Effector memory CD8-positive, alpha-beta T cell (primary cell): ENCODE data around the gene AMIGO1.

Source experiments
- ATAC-seq: fragments of 150-1000 bp; cut with Tn5 transposase; replicated peaks from 2 replicates; pipeline ENCODE4 v1.10.0; 2021; ENCODE audit warnings: mild to moderate bottlenecking, moderate library complexity
- DNase-seq, 3 experiments: peaks; one replicate each; pipeline ENCODE4 v3.0.0; 2021
- H3K27ac Mint-ChIP-seq, 2 donors: one replicate each; pipeline ENCODE4 v1.8.0; 2022; ENCODE audit warnings: mild to moderate bottlenecking in 2 of 2, mixed read lengths in 2 of 2, moderate library complexity in 2 of 2
- H3K27me3 Mint-ChIP-seq, 2 donors: one replicate each; pipeline ENCODE4 v1.8.0; 2022; ENCODE audit warnings: mixed read lengths in 2 of 2
- H3K36me3 Mint-ChIP-seq: one replicate; pipeline ENCODE4 v1.8.0; 2022; ENCODE audit warnings: mild to moderate bottlenecking, moderate library complexity, mixed read lengths; ENCODE audit not compliant: insufficient read depth
- H3K4me1 Mint-ChIP-seq, 2 donors: one replicate each; pipeline ENCODE4 v1.8.0; 2022; ENCODE audit warnings: low read depth in 2 of 2, mixed read lengths in 2 of 2
- H3K4me3 Mint-ChIP-seq, 2 donors: one replicate each; pipeline ENCODE4 v1.8.0; 2022; ENCODE audit warnings: mild to moderate bottlenecking in 2 of 2, mixed read lengths in 2 of 2, moderate library complexity in 2 of 2
- H3K9me3 Mint-ChIP-seq, 2 donors: one replicate each; pipeline ENCODE4 v1.8.0; 2022; ENCODE audit warnings: mixed read lengths in 2 of 2

Gene AMIGO1

DNA sequence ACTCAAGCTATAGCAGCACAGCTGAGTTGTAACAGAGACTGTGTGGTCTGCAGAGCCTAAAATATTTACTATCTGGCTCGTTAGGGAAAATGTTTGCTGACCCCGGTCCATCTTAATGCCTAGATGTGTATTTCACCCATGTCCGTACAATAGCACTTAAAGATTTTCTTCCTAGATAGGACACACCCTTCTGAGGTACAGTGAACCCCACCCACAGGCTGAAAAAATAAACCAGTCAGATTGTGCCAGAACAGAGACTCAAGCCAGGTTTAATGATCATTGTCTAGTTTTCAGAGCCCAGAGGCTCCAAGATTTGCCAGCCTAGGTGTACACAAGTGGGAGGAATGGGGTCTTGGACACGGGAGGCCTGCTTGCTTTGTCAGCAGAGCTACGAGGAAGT, 5.6 kb downstream of the AMIGO1 start:
- H3K27ac Mint-ChIP-seq: peak overlapping the region; percentile 31 to 59
- no peaks in the 10 kb centered on the region for H3K9me3 Mint-ChIP-seq
- peak overlapping the region; percentile 61 to 71 for H3K4me3 Mint-ChIP-seq
- no peak for DNase-seq
- peaks cover 9% of the 10 kb centered on the region for H3K36me3 Mint-ChIP-seq
- ATAC-seq: no peak
- H3K4me1 Mint-ChIP-seq: peaks cover 73 to 78% of the 10 kb centered on the region in 2 donors
- no peaks in the 10 kb centered on the region for H3K27me3 Mint-ChIP-seq

DNA sequence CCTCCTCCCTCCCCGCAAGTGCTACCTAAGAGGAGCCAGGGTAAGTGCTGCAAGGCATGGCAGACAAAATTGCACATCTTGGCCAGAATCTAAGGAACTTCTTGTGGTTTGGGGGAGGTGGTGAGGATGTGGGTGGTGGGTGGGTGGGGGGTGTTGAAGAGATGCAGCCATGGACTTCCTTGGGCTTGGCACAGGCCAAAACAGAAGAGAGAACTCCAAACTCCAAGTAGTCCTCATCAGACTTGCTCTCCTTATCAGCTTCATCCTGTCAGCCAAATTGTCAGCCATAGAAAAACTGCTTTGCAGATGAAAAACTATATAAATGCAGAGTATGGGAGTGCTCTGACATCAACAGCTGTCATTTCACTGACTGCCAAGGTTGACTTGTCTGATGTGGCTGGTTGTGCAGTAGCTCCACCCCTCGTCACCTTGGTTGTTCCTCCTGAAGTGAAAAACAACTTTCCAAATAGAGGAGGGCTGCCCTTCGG, 7.1 kb downstream of the AMIGO1 start:
- Mint-ChIP-seq H3K27me3 (no peaks in the 10 kb centered on the region), H3K4me3 (peak overlapping the region; percentile 74 to 83), H3K4me1 (peaks cover 64 to 73% of the 10 kb centered on the region in 2 donors), H3K36me3 (peaks cover 10% of the 10 kb centered on the region), H3K9me3 (no peaks in the 10 kb centered on the region), H3K27ac (peak overlapping the region; percentile 80 to 90)
- DNase-seq: peak; percentile 39 to 43 (median 41)
- ATAC-seq: peak; percentile 90

DNA sequence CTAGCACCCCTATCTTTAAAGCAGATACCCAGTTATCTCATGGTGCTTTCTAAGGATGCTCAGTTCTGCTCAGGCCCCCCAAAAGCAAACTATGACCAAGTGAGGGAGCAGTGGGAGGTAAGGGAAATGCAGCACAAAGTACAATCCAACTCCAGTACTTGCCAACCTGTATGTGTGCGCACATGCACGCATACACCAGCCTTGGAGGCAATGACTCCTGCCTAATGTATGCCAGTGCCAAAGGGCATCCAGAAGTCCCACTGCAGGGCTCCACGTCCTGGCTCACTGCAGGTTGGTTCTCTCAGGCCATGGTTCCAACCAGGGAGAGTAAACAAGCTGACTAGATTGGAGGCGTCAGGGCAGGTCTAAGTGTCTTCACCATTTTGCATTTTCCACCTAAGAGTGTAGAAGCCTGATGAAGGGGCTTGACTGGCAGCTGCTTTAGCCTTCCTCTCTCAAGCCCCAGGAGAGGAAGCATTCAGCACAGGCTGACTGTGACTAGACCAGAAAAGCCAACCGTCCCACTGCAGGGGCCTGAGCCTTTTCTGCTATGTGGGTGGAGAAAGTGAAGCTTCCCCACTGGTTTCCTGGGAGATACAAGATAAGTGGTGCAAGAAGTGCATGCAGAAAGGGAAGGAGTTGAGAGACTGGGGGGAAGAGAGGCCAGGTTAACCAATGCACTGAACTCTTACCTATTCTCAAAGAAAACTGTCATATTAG, 7.7 kb downstream of the AMIGO1 start:
- peak; percentile 13 for ATAC-seq
- H3K4me3 Mint-ChIP-seq: peak overlapping the region; percentile 74 to 83
- DNase-seq: no peak

DNA sequence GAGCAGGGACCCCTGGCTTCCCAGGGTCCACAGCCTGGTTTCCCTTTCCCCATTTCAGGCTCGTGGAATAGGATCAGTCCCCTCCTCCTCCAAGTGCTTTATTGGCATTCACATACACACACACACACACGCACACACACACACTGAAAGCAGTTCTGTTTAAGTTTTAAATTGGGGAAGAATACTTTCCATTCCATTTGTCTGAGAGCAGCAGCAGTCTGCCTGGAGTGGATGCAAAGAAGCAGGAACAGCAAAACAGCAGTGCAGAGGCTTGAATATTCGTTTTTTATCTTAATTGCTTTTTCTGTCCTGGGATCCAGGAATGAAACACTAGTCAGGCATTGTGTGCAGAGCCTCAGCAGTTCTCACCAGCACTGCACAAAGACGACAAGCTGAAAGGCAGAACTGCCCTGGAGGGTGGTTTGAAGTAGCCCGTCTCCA, 8.6 kb downstream of the AMIGO1 start:
- DNase-seq (no peak), ATAC-seq (no peak)
- peak overlapping the region; percentile 74 to 83 for H3K4me3 Mint-ChIP-seq
- H3K9me3 Mint-ChIP-seq: no peaks in the 10 kb centered on the region
- peaks cover 18% of the 10 kb centered on the region for H3K36me3 Mint-ChIP-seq
- H3K4me1 Mint-ChIP-seq: peaks cover 68 to 73% of the 10 kb centered on the region in 2 donors
- no peaks in the 10 kb centered on the region for H3K27me3 Mint-ChIP-seq
- H3K27ac Mint-ChIP-seq: peak overlapping the region in 1 of 2 donors; percentile 80

More for the DNA sequence above, 7.7 kb downstream of the AMIGO1 start:
- Mint-ChIP-seq H3K36me3 (peaks cover 11% of the 10 kb centered on the region), H3K27me3 (no peaks in the 10 kb centered on the region), H3K27ac (peak overlapping the region; percentile 80 to 90), H3K9me3 (no peaks in the 10 kb centered on the region), H3K4me1 (peaks cover 66 to 68% of the 10 kb centered on the region in 2 donors)

DNA sequence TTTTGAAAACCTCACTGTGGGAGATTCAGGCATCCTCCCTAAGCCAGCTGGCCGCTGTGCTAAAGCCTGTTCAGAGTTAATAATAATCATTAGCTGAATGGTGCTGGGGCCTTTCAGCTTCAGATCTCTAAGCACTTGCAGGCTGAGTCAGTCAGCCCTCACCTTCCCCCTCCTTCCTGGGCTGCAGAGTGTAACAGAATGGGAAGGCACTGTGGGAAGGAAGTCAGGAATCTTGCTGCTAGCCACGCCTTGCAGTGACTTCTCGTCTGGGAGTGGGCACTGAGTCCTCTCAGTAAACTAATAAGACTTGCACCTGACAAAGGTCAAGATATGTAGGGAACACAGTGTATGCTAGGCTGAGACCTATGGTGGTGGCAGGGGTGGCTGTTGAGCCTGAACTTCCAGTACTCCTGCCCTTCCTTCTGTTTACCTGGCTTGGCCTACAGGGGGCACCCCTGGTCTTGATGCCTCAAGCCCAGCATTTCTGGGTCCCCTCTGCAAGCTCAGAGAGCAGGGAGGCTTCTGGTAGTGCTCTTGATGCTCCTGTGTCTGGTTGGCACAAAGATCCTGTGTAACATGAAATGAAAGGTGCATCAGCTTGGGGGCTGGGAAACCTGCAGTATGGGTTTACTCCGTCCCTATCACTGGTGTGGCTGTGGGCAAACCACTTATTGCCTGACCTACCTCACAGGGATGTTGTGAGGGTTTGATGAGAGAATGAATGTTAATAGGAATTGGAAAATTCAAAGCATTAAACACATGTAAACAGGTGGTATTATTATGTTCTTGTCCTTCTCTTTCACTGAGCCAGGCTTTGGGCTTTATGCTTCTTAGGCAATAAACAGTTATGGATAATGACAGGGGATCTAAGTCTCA, 9.6 kb downstream of the AMIGO1 start:
- peak overlapping the region; percentile 49 to 80 for H3K27ac Mint-ChIP-seq

DNA sequence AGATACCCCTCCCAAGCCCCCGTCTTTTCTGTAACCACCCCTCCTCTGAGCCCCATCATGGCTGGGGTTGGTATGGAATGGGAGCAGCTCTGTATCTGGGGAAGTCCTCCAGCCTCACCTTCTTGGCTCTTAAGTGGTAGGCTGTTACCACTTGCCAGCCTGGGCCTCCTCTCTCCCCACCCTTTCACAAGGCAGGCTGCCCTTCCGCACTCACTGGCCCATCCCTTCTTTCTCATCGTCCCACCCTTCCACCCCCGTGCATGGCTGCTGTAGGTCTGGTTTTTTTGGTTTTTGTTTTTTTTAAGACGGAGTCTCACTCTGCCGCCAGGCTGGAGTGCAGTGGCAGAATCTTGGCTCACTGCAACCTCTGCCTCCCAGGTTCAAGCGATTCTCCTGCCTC, 10.4 kb downstream of the AMIGO1 start:
- H3K4me3 Mint-ChIP-seq: no peak overlapping the region
- H3K9me3 Mint-ChIP-seq: no peaks in the 10 kb centered on the region
- H3K36me3 Mint-ChIP-seq: peaks cover 21% of the 10 kb centered on the region
- no peaks in the 10 kb centered on the region for H3K27me3 Mint-ChIP-seq
- DNase-seq: no peak
- H3K27ac Mint-ChIP-seq: peak overlapping the region in 1 of 2 donors; percentile 80
- no peak for ATAC-seq
- peaks cover 64 to 73% of the 10 kb centered on the region in 2 donors for H3K4me1 Mint-ChIP-seq

More for the DNA sequence above, 9.6 kb downstream of the AMIGO1 start:
- ATAC-seq (peak; percentile 16), DNase-seq (peak; percentile 45 to 52 (median 47))
- peaks cover 18% of the 10 kb centered on the region for H3K36me3 Mint-ChIP-seq
- H3K27me3 Mint-ChIP-seq: no peaks in the 10 kb centered on the region
- peaks cover 69 to 71% of the 10 kb centered on the region in 2 donors for H3K4me1 Mint-ChIP-seq
- H3K9me3 Mint-ChIP-seq: no peaks in the 10 kb centered on the region
- peak overlapping the region in 1 of 2 donors; percentile 33 for H3K4me3 Mint-ChIP-seq

DNA sequence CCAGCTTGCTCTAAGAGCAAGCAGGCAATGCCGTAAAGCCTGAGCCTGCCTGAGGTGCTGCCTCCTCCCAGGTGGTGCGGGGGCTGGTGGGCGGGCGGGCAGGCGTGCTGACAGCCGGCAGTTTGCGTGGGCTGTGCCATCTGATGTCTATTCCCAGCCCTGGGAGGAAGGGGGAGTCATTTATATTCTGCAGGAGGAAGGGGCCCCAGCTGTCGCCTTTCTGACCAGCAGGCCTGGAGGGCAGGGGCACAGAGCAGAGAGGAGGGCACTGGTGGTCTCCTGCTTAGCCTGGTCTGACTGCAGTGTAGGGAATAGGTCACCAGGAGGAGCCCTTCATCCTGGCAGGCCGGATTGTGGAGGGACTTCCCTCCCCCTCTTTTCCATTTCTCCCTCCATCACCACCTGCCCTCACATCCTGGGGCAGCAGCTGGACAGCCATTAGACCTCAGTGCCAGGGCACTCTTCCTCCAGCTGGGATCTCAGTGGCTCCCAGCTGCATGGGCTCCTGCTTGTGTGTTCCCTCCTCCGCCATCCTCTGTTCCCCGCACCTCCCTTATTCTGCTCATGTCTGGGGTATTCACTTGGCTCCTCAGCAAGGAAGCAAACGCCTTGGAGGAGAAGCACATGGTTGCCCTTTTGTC, 11.2 kb downstream of the AMIGO1 start:
- ATAC-seq (no peak), DNase-seq (no peak)
- peaks cover 62 to 70% of the 10 kb centered on the region in 2 donors for H3K4me1 Mint-ChIP-seq
- H3K36me3 Mint-ChIP-seq: peaks cover 23% of the 10 kb centered on the region
- H3K27me3 Mint-ChIP-seq: no peaks in the 10 kb centered on the region
- H3K4me3 Mint-ChIP-seq: no peak overlapping the region
- H3K27ac Mint-ChIP-seq: peak overlapping the region in 1 of 2 donors; percentile 80
- H3K9me3 Mint-ChIP-seq: no peaks in the 10 kb centered on the region

DNA sequence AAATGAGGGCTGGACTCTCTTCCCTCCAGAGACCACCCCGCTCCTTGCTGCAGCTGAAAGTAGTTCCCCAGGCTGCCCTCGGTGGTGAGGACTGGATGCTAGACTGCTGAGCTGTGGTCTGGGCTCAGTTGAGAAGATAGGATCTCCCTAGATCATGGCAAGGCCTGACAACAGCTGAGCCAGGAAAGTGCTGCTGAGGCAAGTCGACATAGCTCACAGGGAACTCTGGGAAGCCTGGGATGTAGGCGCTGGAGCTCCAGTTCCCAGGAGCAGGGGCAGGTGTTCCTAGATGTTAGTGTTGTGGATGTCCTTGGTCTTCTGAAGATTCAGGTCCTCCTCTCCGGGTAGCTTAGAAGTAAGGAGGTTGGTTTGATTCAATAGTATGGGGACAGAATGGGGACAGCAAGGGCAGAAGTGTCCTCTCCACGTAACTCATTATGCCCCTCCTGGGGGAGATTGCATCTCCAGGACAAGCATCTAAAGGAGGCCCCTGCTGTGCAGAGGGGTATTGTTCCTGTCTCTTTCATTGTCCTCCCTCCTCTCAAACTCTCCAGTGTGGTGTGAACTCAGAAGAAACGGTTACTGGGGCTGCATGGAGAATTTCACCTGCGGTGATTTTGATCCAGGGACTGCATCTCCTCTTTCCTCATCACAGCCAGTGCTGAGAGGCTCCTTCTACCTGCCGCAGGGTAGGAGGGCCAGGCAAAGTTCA, 11.9 kb downstream of the AMIGO1 start:
- Mint-ChIP-seq H3K36me3 (peaks cover 23% of the 10 kb centered on the region), H3K9me3 (no peaks in the 10 kb centered on the region), H3K4me3 (peak overlapping the region in 1 of 2 donors; percentile 27), H3K4me1 (peaks cover 56 to 65% of the 10 kb centered on the region in 2 donors), H3K27me3 (no peaks in the 10 kb centered on the region), H3K27ac (peak overlapping the region in 1 of 2 donors; percentile 69)
- ATAC-seq (no peak), DNase-seq (no peak)

DNA sequence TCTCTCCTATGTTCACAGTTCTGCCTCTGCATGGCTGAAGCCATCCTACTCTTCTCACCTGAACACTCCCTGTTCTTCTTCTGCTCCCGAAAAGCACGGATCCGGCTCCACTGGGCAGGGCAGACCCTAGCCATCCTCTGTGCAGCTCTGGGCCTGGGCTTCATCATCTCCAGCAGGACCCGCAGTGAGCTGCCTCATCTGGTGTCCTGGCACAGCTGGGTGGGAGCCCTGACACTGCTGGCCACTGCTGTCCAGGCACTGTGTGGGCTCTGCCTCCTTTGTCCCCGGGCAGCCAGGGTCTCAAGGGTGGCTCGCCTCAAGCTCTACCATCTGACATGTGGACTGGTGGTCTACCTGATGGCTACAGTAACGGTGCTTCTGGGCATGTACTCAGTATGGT, 13.8 kb downstream of the AMIGO1 start:
- no peaks in the 10 kb centered on the region for H3K9me3 Mint-ChIP-seq
- DNase-seq (no peak), ATAC-seq (no peak)
- no peaks in the 10 kb centered on the region for H3K27me3 Mint-ChIP-seq
- H3K4me1 Mint-ChIP-seq: peaks cover 40 to 52% of the 10 kb centered on the region in 2 donors
- peaks cover 29% of the 10 kb centered on the region for H3K36me3 Mint-ChIP-seq
- H3K4me3 Mint-ChIP-seq: peak overlapping the region; percentile 68 to 95
- peak overlapping the region in 1 of 2 donors; percentile 86 for H3K27ac Mint-ChIP-seq

DNA sequence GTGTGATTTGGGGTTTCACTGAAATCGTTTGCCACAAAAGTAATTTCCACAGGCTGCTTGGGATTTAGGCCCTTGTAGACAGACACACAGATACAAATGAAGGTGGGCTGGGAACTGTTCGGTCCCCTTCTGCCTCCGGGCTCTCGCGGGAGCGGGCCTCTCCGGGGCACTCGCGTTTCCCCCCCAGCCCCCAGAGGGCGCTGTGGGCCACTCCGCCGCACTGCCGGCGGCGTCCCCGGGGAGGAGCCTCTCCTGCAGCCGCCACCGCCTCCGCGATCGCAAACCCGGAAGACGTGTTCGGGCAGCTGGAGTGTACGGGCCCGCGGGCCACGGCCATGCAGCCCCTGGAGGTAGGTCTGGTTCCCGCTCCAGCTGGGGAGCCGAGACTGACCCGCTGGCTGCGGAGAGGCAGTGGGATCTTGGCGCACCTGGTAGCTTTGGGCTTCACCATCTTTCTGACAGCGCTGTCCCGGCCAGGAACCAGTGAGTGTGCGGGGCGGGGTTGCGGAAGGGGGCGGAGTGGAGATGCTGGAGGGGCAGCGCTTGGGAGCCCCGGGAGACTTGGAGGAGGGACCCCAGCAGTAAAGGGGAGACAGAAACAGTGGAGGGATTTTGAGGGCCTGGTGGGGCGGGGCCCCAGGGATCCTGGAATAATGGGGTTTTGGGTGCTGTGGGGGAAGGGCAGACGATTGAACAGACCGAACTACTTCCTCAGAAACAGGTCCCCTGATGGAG, 15.6 kb downstream of the AMIGO1 start, which contains the start of gene CYB561D1:
Gene CYB561D1 (plus strand): TSS at position 290 of the 735 bp plus-strand sequence. CDS start 46 bp downstream, at position 336.
- Mint-ChIP-seq H3K27me3 (no peaks in the 10 kb centered on the region), H3K4me3 (peak within 1 kb of the TSS; percentile 95), H3K36me3 (peaks cover 26% of the 10 kb centered on the region), H3K9me3 (no peaks in the 10 kb centered on the region), H3K4me1 (peaks cover 25 to 39% of the 10 kb centered on the region in 2 donors), H3K27ac (peak within 1 kb of the TSS; percentile 81 to 93)
- peak; percentile 88 to 90 (median 90) for DNase-seq
- peak; percentile 90 for ATAC-seq

DNA sequence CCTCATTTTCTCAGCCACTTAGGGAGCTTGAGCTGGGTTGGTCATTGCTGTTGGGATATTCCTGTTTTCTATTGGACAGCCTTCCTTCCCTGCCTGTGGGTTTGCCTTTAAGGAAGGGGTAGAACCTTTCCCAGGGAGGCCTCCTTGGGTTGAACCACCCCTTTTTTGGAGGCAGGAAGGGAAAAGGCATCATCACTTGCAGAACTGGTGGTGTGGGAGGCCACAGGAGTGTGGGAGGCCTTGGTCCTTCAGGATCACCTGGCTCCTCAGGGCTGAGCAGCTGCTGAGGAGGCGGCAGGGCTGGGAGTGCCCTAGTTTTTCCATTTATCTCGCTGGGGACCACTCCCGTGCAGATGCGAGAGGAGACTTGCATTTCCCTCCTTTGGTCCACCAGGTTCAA, 16.3 kb downstream of the AMIGO1 start:
- DNase-seq (no peak), ATAC-seq (no peak)
- Mint-ChIP-seq H3K27ac (peak overlapping the region in 1 of 2 donors; percentile 81), H3K4me3 (peak overlapping the region; percentile 40 to 95), H3K36me3 (peaks cover 27% of the 10 kb centered on the region), H3K27me3 (no peaks in the 10 kb centered on the region), H3K4me1 (peaks cover 25 to 36% of the 10 kb centered on the region in 2 donors), H3K9me3 (no peaks in the 10 kb centered on the region)

DNA sequence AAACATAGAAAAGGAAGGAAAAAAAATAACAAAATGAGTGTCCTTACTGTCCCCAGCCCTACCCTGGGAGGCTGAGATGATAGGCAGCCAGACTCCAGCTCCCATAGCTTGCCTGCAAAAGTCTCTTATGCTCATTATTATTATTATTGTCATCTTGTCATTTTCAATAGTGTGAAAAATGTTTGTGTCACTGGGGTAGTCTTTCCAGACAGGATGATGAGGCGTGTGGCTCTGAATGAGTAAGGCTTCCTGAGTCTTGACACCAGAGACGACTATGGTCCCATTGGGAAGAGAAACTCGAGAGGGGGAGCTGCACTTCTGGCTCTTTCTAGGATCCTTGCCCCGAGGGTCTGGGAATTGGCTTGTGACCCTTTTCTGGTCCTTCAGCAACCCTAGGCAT, 16.7 kb downstream of the AMIGO1 start:
- H3K27me3 Mint-ChIP-seq: no peaks in the 10 kb centered on the region
- DNase-seq: no peak
- H3K4me1 Mint-ChIP-seq: peaks cover 25 to 32% of the 10 kb centered on the region in 2 donors
- no peak for ATAC-seq
- peak overlapping the region in 1 of 2 donors; percentile 40 for H3K4me3 Mint-ChIP-seq
- no peaks in the 10 kb centered on the region for H3K9me3 Mint-ChIP-seq
- peaks cover 32% of the 10 kb centered on the region for H3K36me3 Mint-ChIP-seq
- H3K27ac Mint-ChIP-seq: no peak overlapping the region
